HG03064 (cell line): ENCODE measurements around the gene FAM53A.
"Not testable (repeated sequence)": the region's sequence is repeated elsewhere in the genome, so short reads cannot be mapped to it uniquely, and the experiment has no call there.

Source experiments
- ATAC-seq: cut with Tn5 transposase; IDR thresholded peaks from one replicate; pipeline ENCODE4 v1.9.1; 2021; ENCODE audit warnings: low read depth; ENCODE audit not compliant: unreplicated experiment

Gene FAM53A

GRCh38 chr4:1717129-1718094 is 33.3 kb upstream of the FAM53A start:
- ATAC-seq = no peak

- ATAC-seq = no peak
Observed at GRCh38 chr4:1716065-1716945, 32.2 kb upstream of the FAM53A start.

GRCh38 chr4:1715002-1715758 is 31.1 kb upstream of the FAM53A start:
- no peak for ATAC-seq

GRCh38 chr4:1714303-1715001 is 30.3 kb upstream of the FAM53A start:
- ATAC-seq = no peak

- ATAC-seq = peak; percentile 1
Observed at GRCh38 chr4:1713003-1713851, 29.1 kb upstream of the FAM53A start.

- ATAC-seq = peak; percentile 64
Observed at GRCh38 chr4:1712216-1713002, 28.3 kb upstream of the FAM53A start, which contains the start of gene SLBP. Gene SLBP (minus strand): TSS chr4:1712319. CDS start chr4:1712188, 131 bp downstream.

GRCh38 chr4:1711571-1712215 is 27.6 kb upstream of the FAM53A start:
- peak; percentile 15 for ATAC-seq

- no peak for ATAC-seq
Observed at GRCh38 chr4:1711055-1711570, 27.0 kb upstream of the FAM53A start.

GRCh38 chr4:1708581-1708980 is 24.5 kb upstream of the FAM53A start:
- ATAC-seq = no peak

- ATAC-seq = no peak
Observed at GRCh38 chr4:1706358-1706757, 22.2 kb upstream of the FAM53A start.

- ATAC-seq = no peak
Observed at GRCh38 chr4:1705732-1706131, 21.6 kb upstream of the FAM53A start.

- no peak for ATAC-seq
Observed at GRCh38 chr4:1703867-1704266, 19.8 kb upstream of the FAM53A start.

GRCh38 chr4:1701671-1702070 is 17.6 kb upstream of the FAM53A start:
- not testable (repeated sequence) for ATAC-seq

- ATAC-seq = no peak
Observed at GRCh38 chr4:1695913-1696312, 11.8 kb upstream of the FAM53A start.

GRCh38 chr4:1693131-1693896 is 9.2 kb upstream of the FAM53A start:
- no peak for ATAC-seq

- no peak for ATAC-seq
Observed at GRCh38 chr4:1691737-1692373, 7.7 kb upstream of the FAM53A start.
